Neural cell (in vitro differentiated cells): ENCODE results near the gene SCAI. TPM values are rescaled to one million over a fixed set of nuclear protein-coding genes. Genes with fewer than 3 reads are reported as not detected.

Experiments
- H2AFZ ChIP-seq: fragments of 200-600, 300-800 bp; sonication (generic), shearing (Covaris generic); 2 replicates; pipeline ENCODE4 v1.6.0; 2014; ENCODE audit warnings: low read depth, mild to moderate bottlenecking, antibody characterized with exemption, low read length, moderate library complexity
- H3F3A ChIP-seq: fragments of 200-600 bp; shearing (Covaris generic); 2 replicates; pipeline ENCODE4 v1.6.1; 2016; ENCODE audit warnings: mild to moderate bottlenecking, moderate library complexity, mixed read lengths, antibody characterized with exemption, low read length; ENCODE audit not compliant: insufficient read depth, poor library complexity, severe bottlenecking
- H3K27ac ChIP-seq: fragments of 200-600, 300-800 bp; sonication (generic), shearing (Covaris generic); 2 replicates; pipeline ENCODE4 v1.5.1; 2014; ENCODE audit warnings: mild to moderate bottlenecking, low read length, moderate library complexity
- H3K27me3 ChIP-seq: fragments of 300-800, 200-600 bp; sonication (generic), shearing (Covaris generic); 2 replicates; pipeline ENCODE4 v1.6.0; 2014; ENCODE audit warnings: mild to moderate bottlenecking, low read depth, low read length, moderate library complexity; ENCODE audit not compliant: insufficient read depth
- H3K36me3 ChIP-seq: fragments of 300-800, 200-600 bp; sonication (generic), shearing (Covaris generic); 2 replicates; pipeline ENCODE4 v1.5.1; 2014; ENCODE audit warnings: mild to moderate bottlenecking, antibody characterized with exemption, low read length, moderate library complexity; ENCODE audit not compliant: insufficient read depth
- H3K4me2 ChIP-seq: fragments of 300-800, 200-600 bp; sonication (generic), shearing (Covaris generic); 2 replicates; pipeline ENCODE4 v1.6.0; 2014; ENCODE audit warnings: mild to moderate bottlenecking, low read length
- H3K4me3 ChIP-seq: fragments of 300-800, 200-600 bp; sonication (generic), shearing (Covaris generic); 2 replicates; pipeline ENCODE4 v1.5.1; 2014; ENCODE audit warnings: mild to moderate bottlenecking, low read length, moderate library complexity
- H3K79me2 ChIP-seq: fragments of 200-600 bp; shearing (Covaris generic); replicated peaks from 2 replicates; pipeline ENCODE4 v1.6.0; 2014; ENCODE audit warnings: mild to moderate bottlenecking, low read length, moderate library complexity; ENCODE audit not compliant: insufficient read depth
- H3K9ac ChIP-seq: fragments of 300-800, 200-600 bp; sonication (generic), shearing (Covaris generic); 2 replicates; pipeline ENCODE4 v1.6.1; 2016; ENCODE audit warnings: mild to moderate bottlenecking, low read length, mixed read lengths
- H3K9me2 ChIP-seq: fragments of 200-600 bp; shearing (Covaris generic); 2 replicates; pipeline ENCODE4 v1.6.1; 2016; ENCODE audit warnings: mild to moderate bottlenecking, low read length, mixed read lengths; ENCODE audit not compliant: insufficient read depth
- H3K9me3 ChIP-seq: fragments of 200-600, 300-800 bp; sonication (generic), shearing (Covaris generic); 2 replicates; pipeline ENCODE4 v1.6.1; 2016; ENCODE audit warnings: mild to moderate bottlenecking, mixed run types, low read length, moderate library complexity, mixed read lengths
- H4K20me1 ChIP-seq: fragments of 200-600 bp; shearing (Covaris generic); 2 replicates; pipeline ENCODE4 v1.6.1; 2016; ENCODE audit warnings: mild to moderate bottlenecking, mixed run types; ENCODE audit not compliant: insufficient read depth
- CTCF ChIP-seq: fragments of 450-650 bp; IDR thresholded peaks from 2 replicates; pipeline ENCODE4 v1.5.1; 2014; ENCODE audit warnings: antibody characterized with exemption, mild to moderate bottlenecking, moderate library complexity; ENCODE audit not compliant: poor library complexity, severe bottlenecking
- EP300 ChIP-seq: fragments of 450-650 bp; conservative IDR thresholded peaks from 2 replicates; pipeline ENCODE4 v1.6.1; 2014; ENCODE audit warnings: antibody characterized with exemption, mild to moderate bottlenecking, moderate library complexity; ENCODE audit not compliant: poor library complexity, severe bottlenecking
- EZH2 ChIP-seq: fragments of 200-600, 300-800 bp; shearing (Covaris generic), sonication (generic); IDR thresholded peaks from 2 replicates; pipeline ENCODE4 v1.6.1; 2014; ENCODE audit warnings: antibody characterized with exemption, low read length, borderline replicate concordance, mild to moderate bottlenecking; ENCODE audit not compliant: insufficient read depth, poor library complexity, severe bottlenecking
- MXI1 ChIP-seq: fragments of 450-650 bp; conservative IDR thresholded peaks from 2 replicates; pipeline ENCODE4 v1.6.1; 2014; ENCODE audit warnings: antibody characterized with exemption, mild to moderate bottlenecking; ENCODE audit not compliant: poor library complexity, severe bottlenecking
- POLR2AphosphoS5 ChIP-seq: IDR thresholded peaks from 2 replicates; pipeline ENCODE4 v1.6.1; 2012
- RAD21 ChIP-seq: fragments of 450-650 bp; conservative IDR thresholded peaks from 2 replicates; pipeline ENCODE4 v1.6.1; 2014; ENCODE audit warnings: antibody characterized with exemption, mild to moderate bottlenecking, moderate library complexity
- REST ChIP-seq: IDR thresholded peaks from 2 replicates; pipeline ENCODE4 v1.6.1; 2012; ENCODE audit warnings: borderline replicate concordance
- SMC3 ChIP-seq: fragments of 450-650 bp; conservative IDR thresholded peaks from 2 replicates; pipeline ENCODE4 v1.6.1; 2014; ENCODE audit warnings: antibody characterized with exemption, mild to moderate bottlenecking, moderate library complexity; ENCODE audit not compliant: poor library complexity
- TAF1 ChIP-seq: IDR thresholded peaks from 2 replicates; pipeline ENCODE4 v1.6.1; 2012; ENCODE audit warnings: low read depth
- polyA plus RNA-seq: library from polyadenylated mRNA; depleted of rRNA; stranded (reverse); fragments of >200 nt; gene quantifications from 2 replicates; pipeline ENCODE4 v1.2.3, GENCODE V29; 2014

The SCAI gene
- polyA plus RNA-seq, 1 donor from 2014 or later = 43.2 TPM

- Histone ChIP-seq H3K79me2 (peaks cover 4% of the 10 kb centered on the region), H4K20me1 (no peaks in the 10 kb centered on the region), H3K27me3 (no peaks in the 10 kb centered on the region), H3K36me3 (no peaks in the 10 kb centered on the region), H3K4me2 (no peak overlapping the region), H3F3A (no peaks in the 10 kb centered on the region), H2AFZ (no peak overlapping the region), H3K27ac (no peak overlapping the region), H3K9me2 (no peaks in the 10 kb centered on the region), H3K9ac (no peak overlapping the region), H3K9me3 (no peaks in the 10 kb centered on the region), H3K4me3 (no peak overlapping the region)
- no peak for TF ChIP-seq RAD21
- TF ChIP-seq EP300 = no peak
- TF ChIP-seq CTCF = no peak
- TF ChIP-seq TAF1 = no peak
- TF ChIP-seq SMC3 = no peak
- no peak for TF ChIP-seq REST
- no peak for TF ChIP-seq EZH2
- TF ChIP-seq POLR2AphosphoS5 = no peak
These were observed 22.2 kb downstream of the SCAI start for GRCh38 chr9:125121146-125121545.

GRCh38 chr9:125119643-125120286 lies 23.6 kb downstream of the SCAI start:
- Histone ChIP-seq H2AFZ (no peak overlapping the region), H3K79me2 (peaks cover 4% of the 10 kb centered on the region), H3K4me3 (no peak overlapping the region)

More at GRCh38 chr9:125119643-125120286, 23.6 kb downstream of the SCAI start:
- Histone ChIP-seq H3K9me3 (no peaks in the 10 kb centered on the region), H3F3A (no peaks in the 10 kb centered on the region), H3K27me3 (no peaks in the 10 kb centered on the region), H3K27ac (no peak overlapping the region), H3K4me2 (no peak overlapping the region), H3K9ac (no peak overlapping the region), H3K36me3 (no peaks in the 10 kb centered on the region), H3K9me2 (no peaks in the 10 kb centered on the region), H4K20me1 (no peaks in the 10 kb centered on the region)
- no peak for TF ChIP-seq CTCF
- no peak for TF ChIP-seq MXI1
- TF ChIP-seq POLR2AphosphoS5 = no peak
- TF ChIP-seq EP300 = no peak
- TF ChIP-seq RAD21 = no peak
- TF ChIP-seq TAF1 = no peak
- TF ChIP-seq EZH2 = no peak
- no peak for TF ChIP-seq REST
- no peak for TF ChIP-seq SMC3
